Spleen (tissue), 11 donors: ENCODE measurements around the gene TDRD3. TPM values are rescaled to one million over a fixed set of nuclear protein-coding genes. Genes with fewer than 3 reads are reported as not detected.
A peak's percentile ranks its signal among the peaks of the same experiment; 100 is the strongest.
"Not testable (repeated sequence)": the region's sequence is repeated elsewhere in the genome, so short reads cannot be mapped to it uniquely, and the experiment has no call there.

ENCODE experiments used
- DNase-seq: peaks from one replicate; pipeline ENCODE4 v3.0.0-alpha.2; 2020
- H3K27ac ChIP-seq, 8 donors: fragments of 200-600 bp; sonication (generic) in 7 of 8; 1 replicate in 4 of 8; 2 replicates in 4 of 8; pipeline versions ENCODE4 v1.5.0 to v1.8.0; 2016 to 2021; ENCODE audit warnings: inconsistent platforms in 4 of 8, mild to moderate bottlenecking in 4 of 8, moderate library complexity in 1 of 8
- H3K27me3 ChIP-seq, 7 donors: fragments of 200-600 bp; sonication (generic) in 6 of 7; replicated peaks in 1 of 7; 1 replicate in 4 of 7; 2 replicates in 3 of 7; pipeline versions ENCODE4 v1.5.0 to v1.8.0; 2016 to 2021; ENCODE audit warnings: inconsistent platforms in 3 of 7, mild to moderate bottlenecking in 1 of 7
- H3K36me3 ChIP-seq, 6 donors: fragments of 200-600 bp; sonication (generic) in 5 of 6; 1 replicate in 4 of 6; 2 replicates in 2 of 6; pipeline versions ENCODE4 v1.5.0 to v1.8.0; 2016 to 2021; ENCODE audit warnings: inconsistent platforms in 2 of 6
- H3K4me1 ChIP-seq, 6 donors: fragments of 200-600 bp; sonication (generic) in 5 of 6; 1 replicate in 3 of 6; 2 replicates in 3 of 6; pipeline versions ENCODE4 v1.5.0 to v1.8.0; 2016 to 2021; ENCODE audit warnings: inconsistent platforms in 3 of 6
- H3K4me3 ChIP-seq, 8 donors: fragments of 200-600 bp; sonication (generic) in 7 of 8; 1 replicate in 4 of 8; 2 replicates in 4 of 8; pipeline versions ENCODE4 v1.5.0 to v1.8.0; 2016 to 2021; ENCODE audit warnings: inconsistent platforms in 4 of 8, mild to moderate bottlenecking in 4 of 8, moderate library complexity in 2 of 8
- H3K9me3 ChIP-seq, 8 donors: fragments of 200-600 bp; sonication (generic) in 7 of 8; 1 replicate in 4 of 8; 2 replicates in 4 of 8; pipeline versions ENCODE4 v1.5.0 to v1.8.0; 2016 to 2021; ENCODE audit warnings: inconsistent platforms in 4 of 8
- POLR2A ChIP-seq, 3 donors: fragments of 450-650 bp; IDR thresholded peaks; one replicate each; pipeline ENCODE4 v1.5.1; 2017; ENCODE audit warnings: antibody characterized with exemption in 3 of 3, mild to moderate bottlenecking in 1 of 3
- POLR2AphosphoS5 ChIP-seq, 3 donors: sonication (generic); formaldehyde crosslinking; IDR thresholded peaks; one replicate each; pipeline ENCODE4 v1.5.1; 2017; ENCODE audit warnings: antibody characterized with exemption in 3 of 3
- WGBS, 5 donors: extraction: QIAGEN DNeasy Blood & Tissue Kit in 3 of 5; methylation state at CpG; one replicate each; pipeline versions ENCODE4 v1.1.5 to v1.1.7; 2013 to 2018; 5-methylcytosine and 5-hydroxymethylcytosine counted together
- intact Hi-C: fragments of 100-400 bp; cut with DNase I; formaldehyde crosslinking; loops from one replicate; pipeline ENCODE4 v1.15.0; 2023; ENCODE audit warnings: low total_unique reads
- polyA plus RNA-seq, 3 donors: library from polyadenylated mRNA; stranded (reverse); fragments of 200-250 nt; gene quantifications; one replicate each; pipeline ENCODE4 v1.2.1, GENCODE V29; 2013
- total RNA-seq, 7 donors: library from RNA; depleted of rRNA in 3 of 7; stranded (reverse); fragments of >200 nt in 3 of 7; fragmentation: NEBNext Ultra II Directional in 4 of 7; extraction: Animal tissue kit (Norgen Biotek cat#: 25700) in 4 of 7; gene quantifications; one replicate each; pipeline versions ENCODE4 v1.1.0 to v1.2.1, GENCODE V29; 2016 to 2021
- TF ChIP-seq, protein P1 (sequence below), 11 experiments: fragments of 200-600 bp in 7 of 11; fragments of 450-650 bp in 4 of 11; sonication (generic) in 4 of 11; IDR thresholded peaks in 8 of 11; conservative IDR thresholded peaks in 3 of 11; 1 replicate in 7 of 11; 2 replicates in 4 of 11; pipeline versions ENCODE4 v1.4.0 to v1.8.0; 2016 to 2021; ENCODE audit warnings: antibody characterized with exemption in 11 of 11, inconsistent platforms in 4 of 11, mild to moderate bottlenecking in 1 of 11
- donor health status: healthy with polysubstance abuse.
- donor health status: DM: no; HTN: no; CAD: no; lungs with moderate emphysema.
- donor health status: DM: no; HTN: no; CAD: no.
- donor health status: Bipolar disorder and iron deficiency.
- donor health status: healthy.
- donor health status: DM: no; HTN: no; CAD: no.
- donor health status: DM: yes; HTN: yes; CAD: no.

The TDRD3 gene
- total and polyA plus RNA-seq, 10 donors = 9.5 to 36.4 (median 23.1) TPM

DNA sequence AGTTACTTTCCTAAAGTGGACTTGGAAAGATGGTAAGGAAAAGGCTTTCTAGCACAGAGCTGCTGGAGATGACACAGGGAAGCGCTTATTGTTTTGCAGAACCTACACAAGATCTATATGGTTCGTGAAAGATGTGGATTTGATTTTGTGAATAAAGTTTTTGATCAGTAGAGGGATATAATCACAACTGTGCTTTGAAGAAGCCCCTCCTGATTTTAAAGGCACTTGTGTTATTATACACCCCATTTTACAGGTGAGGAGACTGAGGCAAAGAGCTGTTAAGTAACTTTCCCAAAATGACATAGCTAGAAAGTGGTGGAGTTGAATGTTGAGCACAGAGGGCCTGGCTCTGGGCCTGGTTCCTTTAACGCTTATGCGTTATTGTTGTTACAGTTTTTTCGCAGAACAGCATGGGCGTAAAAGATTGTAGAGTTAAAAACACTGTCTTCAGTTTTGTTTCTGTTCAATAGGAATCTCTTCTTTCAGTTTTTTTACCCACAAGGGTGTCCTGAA is 1.4 kb downstream of the TDRD3 start:
- no peak for DNase-seq
- Histone ChIP-seq H3K9me3 (no peaks in the 10 kb centered on the region), H3K4me3 (peak overlapping the region; percentile 49 to 84 (median 68)), H3K4me1 (peaks cover 13 to 48% (median 28%) of the 10 kb centered on the region in 6 donors), H3K36me3 (no peaks in the 10 kb centered on the region), H3K27me3 (no peaks in the 10 kb centered on the region), H3K27ac (peak overlapping the region; percentile 92 to 98 (median 97))
- WGBS, 5 donors = 57 to 70% (median 61%) methylated on average over 6 of the region's 6 CpGs
- TF ChIP-seq POLR2AphosphoS5 (IDR thresholded peaks at IDR 0.05) (no peak), POLR2A (IDR thresholded peaks at IDR 0.05) (no peak)
- TF ChIP-seq, protein P1, sequence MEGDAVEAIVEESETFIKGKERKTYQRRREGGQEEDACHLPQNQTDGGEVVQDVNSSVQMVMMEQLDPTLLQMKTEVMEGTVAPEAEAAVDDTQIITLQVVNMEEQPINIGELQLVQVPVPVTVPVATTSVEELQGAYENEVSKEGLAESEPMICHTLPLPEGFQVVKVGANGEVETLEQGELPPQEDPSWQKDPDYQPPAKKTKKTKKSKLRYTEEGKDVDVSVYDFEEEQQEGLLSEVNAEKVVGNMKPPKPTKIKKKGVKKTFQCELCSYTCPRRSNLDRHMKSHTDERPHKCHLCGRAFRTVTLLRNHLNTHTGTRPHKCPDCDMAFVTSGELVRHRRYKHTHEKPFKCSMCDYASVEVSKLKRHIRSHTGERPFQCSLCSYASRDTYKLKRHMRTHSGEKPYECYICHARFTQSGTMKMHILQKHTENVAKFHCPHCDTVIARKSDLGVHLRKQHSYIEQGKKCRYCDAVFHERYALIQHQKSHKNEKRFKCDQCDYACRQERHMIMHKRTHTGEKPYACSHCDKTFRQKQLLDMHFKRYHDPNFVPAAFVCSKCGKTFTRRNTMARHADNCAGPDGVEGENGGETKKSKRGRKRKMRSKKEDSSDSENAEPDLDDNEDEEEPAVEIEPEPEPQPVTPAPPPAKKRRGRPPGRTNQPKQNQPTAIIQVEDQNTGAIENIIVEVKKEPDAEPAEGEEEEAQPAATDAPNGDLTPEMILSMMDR (IDR thresholded peaks at IDR 0.05 in 8 of 11, conservative IDR thresholded peaks at IDR 0.05 in 3 of 11) = no peak
- intact Hi-C loops = no loop called here

DNA sequence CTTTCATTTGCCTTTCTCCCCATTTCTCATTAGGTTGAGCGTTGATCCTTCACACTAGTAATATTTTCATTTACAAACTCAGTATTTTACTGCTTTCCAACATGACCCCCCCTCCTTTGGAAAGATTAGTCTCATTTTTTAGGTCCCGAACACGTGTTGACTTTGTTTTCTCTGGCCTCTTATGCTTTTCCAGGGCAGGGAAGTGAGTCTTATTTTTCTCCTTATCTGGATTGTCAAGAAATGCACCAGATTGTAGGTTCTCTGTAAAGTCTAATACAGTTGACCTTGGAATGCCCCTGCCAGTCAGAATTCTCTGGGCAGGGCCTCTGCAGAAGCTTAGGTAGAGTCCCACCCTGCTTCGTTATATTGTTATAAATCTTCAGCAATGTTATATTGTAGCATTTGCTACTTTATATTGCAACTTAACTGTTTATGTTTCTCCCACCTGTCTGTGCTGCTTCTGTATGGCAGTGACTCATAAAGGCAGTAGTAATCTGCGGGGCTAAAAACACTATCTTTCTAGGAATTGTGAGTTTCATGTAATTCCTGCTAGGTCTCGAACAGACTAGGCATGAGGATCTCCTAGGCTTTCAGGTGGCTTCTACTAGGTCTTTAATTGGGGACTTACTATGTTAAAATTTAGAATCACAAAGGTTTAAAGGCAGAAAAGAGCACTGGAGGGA is 2.0 kb downstream of the TDRD3 start:
- Histone ChIP-seq H3K4me1 (peaks cover 13 to 48% (median 28%) of the 10 kb centered on the region in 6 donors), H3K27me3 (no peaks in the 10 kb centered on the region), H3K27ac (peak overlapping the region in 7 of 8 donors; percentile 94 to 98 (median 97)), H3K36me3 (no peaks in the 10 kb centered on the region), H3K4me3 (peak overlapping the region in 2 of 8 donors; percentile 64 to 84), H3K9me3 (no peaks in the 10 kb centered on the region)
- no peak for TF ChIP-seq POLR2AphosphoS5 (IDR thresholded peaks at IDR 0.05)
- no peak for TF ChIP-seq POLR2A (IDR thresholded peaks at IDR 0.05)
- TF ChIP-seq, protein P1 (IDR thresholded peaks at IDR 0.05 in 8 of 11, conservative IDR thresholded peaks at IDR 0.05 in 3 of 11) = no peak
- WGBS, 5 donors = 65 to 80% (median 70%) methylated on average over 6 of the region's 6 CpGs
- intact Hi-C loops = no loop called here
- DNase-seq = no peak

DNA sequence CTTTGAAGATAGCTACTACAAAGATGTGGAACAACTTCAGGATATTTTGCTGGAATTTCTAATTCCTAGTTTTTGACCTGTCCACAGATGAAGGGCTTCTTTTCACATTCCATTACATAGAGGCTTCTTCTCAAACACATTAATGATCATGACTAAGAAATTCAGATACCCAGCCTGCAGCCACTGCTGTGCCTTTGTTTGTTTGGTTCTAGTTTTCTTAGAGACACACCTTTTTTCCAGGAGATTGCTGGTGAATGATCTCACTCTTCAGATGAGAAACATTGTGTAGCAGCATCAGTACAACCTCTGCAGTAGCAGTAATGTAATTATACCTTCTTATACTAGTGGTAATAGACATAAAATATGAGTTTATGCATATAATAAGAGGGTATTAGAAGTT is 5.0 kb downstream of the TDRD3 start:
- Histone ChIP-seq H3K9me3 (no peaks in the 10 kb centered on the region), H3K27me3 (no peaks in the 10 kb centered on the region), H3K36me3 (no peaks in the 10 kb centered on the region), H3K4me1 (peaks cover 13 to 40% (median 21%) of the 10 kb centered on the region in 6 donors), H3K4me3 (no peak overlapping the region), H3K27ac (no peak overlapping the region)
- intact Hi-C loops = no loop called here
- no peak for TF ChIP-seq POLR2AphosphoS5 (IDR thresholded peaks at IDR 0.05)
- TF ChIP-seq, protein P1 (IDR thresholded peaks at IDR 0.05 in 8 of 11, conservative IDR thresholded peaks at IDR 0.05 in 3 of 11) = no peak
- no peak for TF ChIP-seq POLR2A (IDR thresholded peaks at IDR 0.05)
- no peak for DNase-seq

- no peaks in the 10 kb centered on the region for H3K27me3 ChIP-seq
- H3K36me3 ChIP-seq = no peaks in the 10 kb centered on the region
- DNase-seq = no peak
- intact Hi-C loops = no loop called here
- H3K4me1 ChIP-seq = peaks cover 0 to 22% (median 6%) of the 10 kb centered on the region in 6 donors
- H3K4me3 ChIP-seq = no peak overlapping the region
- peaks cover 0 to 7% (median 0%) of the 10 kb centered on the region in 8 donors for H3K9me3 ChIP-seq
- no peak overlapping the region for H3K27ac ChIP-seq
- WGBS, 5 donors = 71 to 82% (median 77%) methylated on average over 1 of the region's 1 CpG
- TF ChIP-seq, protein P1 (IDR thresholded peaks at IDR 0.05 in 8 of 11, conservative IDR thresholded peaks at IDR 0.05 in 3 of 11) = no peak
- TF ChIP-seq POLR2A (IDR thresholded peaks at IDR 0.05) = no peak
- no peak for TF ChIP-seq POLR2AphosphoS5 (IDR thresholded peaks at IDR 0.05)
Measured at GRCh38 chr13:60407095-60407494, 10.1 kb downstream of the TDRD3 start.

GRCh38 chr13:60407852-60408251 is 10.8 kb downstream of the TDRD3 start:
- H3K36me3 ChIP-seq, intact Hi-C loops, DNase-seq, H3K4me3 ChIP-seq, H3K9me3 ChIP-seq, H3K27ac ChIP-seq, H3K27me3 ChIP-seq: not testable (repeated sequence)
- WGBS, 5 donors = 91 to 99% (median 94%) methylated on average over 11 of the region's 11 CpGs
- peaks cover 0 to 30% (median 7%) of the 10 kb centered on the region in 6 donors for H3K4me1 ChIP-seq

GRCh38 chr13:60409574-60410292 is 12.7 kb downstream of the TDRD3 start:
- intact Hi-C loops, H3K27me3 ChIP-seq, H3K9me3 ChIP-seq, H3K4me3 ChIP-seq, H3K36me3 ChIP-seq, DNase-seq, H3K27ac ChIP-seq: not testable (repeated sequence)
- WGBS, 5 donors = 87 to 99% (median 92%) methylated on average over 4 of the region's 4 CpGs
- peaks cover 0 to 48% (median 22%) of the 10 kb centered on the region in 6 donors for H3K4me1 ChIP-seq
